ENCODE measurements around the gene GNG5.

GNG5 gene

GRCh38 chr1:84492726-84493125 is 13.7 kb downstream of the GNG5 start:
- no peak overlapping the region for H3K4me3 ChIP-seq (ENCODE audit: low read depth, low read length)
- TF ChIP-seq CTCF (IDR thresholded peaks at IDR 0.05; ENCODE audit: borderline replicate concordance, insufficient read depth, low read depth, low read length): no peak

GRCh38 chr1:84489766-84490165 is 16.6 kb downstream of the GNG5 start:
- TF ChIP-seq CTCF (IDR thresholded peaks at IDR 0.05; ENCODE audit: borderline replicate concordance, insufficient read depth, low read depth, low read length): no peak
- no peak overlapping the region for H3K4me3 ChIP-seq (ENCODE audit: low read depth, low read length)

GRCh38 chr1:84488107-84488506 is 18.3 kb downstream of the GNG5 start:
- TF ChIP-seq CTCF (IDR thresholded peaks at IDR 0.05; ENCODE audit: borderline replicate concordance, insufficient read depth, low read depth, low read length): no peak
- no peak overlapping the region for H3K4me3 ChIP-seq (ENCODE audit: low read depth, low read length)

GRCh38 chr1:84481317-84481716 is 25.1 kb downstream of the GNG5 start:
- no peak overlapping the region for H3K4me3 ChIP-seq (ENCODE audit: low read depth, low read length)
- no peak for TF ChIP-seq CTCF (IDR thresholded peaks at IDR 0.05; ENCODE audit: borderline replicate concordance, insufficient read depth, low read depth, low read length)

- H3K4me3 ChIP-seq (ENCODE audit: low read depth, low read length): no peak overlapping the region
- no peak for TF ChIP-seq CTCF (IDR thresholded peaks at IDR 0.05; ENCODE audit: borderline replicate concordance, insufficient read depth, low read depth, low read length)
Observed at GRCh38 chr1:84480650-84481049, 25.7 kb downstream of the GNG5 start.

- peak overlapping the region; percentile 59 for H3K4me3 ChIP-seq (ENCODE audit: low read depth, low read length)
- no peak for TF ChIP-seq CTCF (IDR thresholded peaks at IDR 0.05; ENCODE audit: borderline replicate concordance, insufficient read depth, low read depth, low read length)
Observed at GRCh38 chr1:84479998-84480397, 26.4 kb downstream of the GNG5 start.

- TF ChIP-seq CTCF (IDR thresholded peaks at IDR 0.05; ENCODE audit: borderline replicate concordance, insufficient read depth, low read depth, low read length): no peak
Observed at GRCh38 chr1:84478876-84479868, 27.2 kb downstream of the GNG5 start, which contains the start of gene RPF1. TSS of gene RPF1 (plus strand) at chr1:84479266. CDS start at chr1:84479282, 16 bp downstream.

More at GRCh38 chr1:84478876-84479868, 27.2 kb downstream of the GNG5 start, which contains the start of gene RPF1:
- peak within 1 kb of the TSS; percentile 59 for H3K4me3 ChIP-seq (ENCODE audit: low read depth, low read length)
